Right renal pelvis (tissue), 4 donors: Measurements from ENCODE around the gene SIRPG. TPM values are rescaled to one million over a fixed set of nuclear protein-coding genes. Genes with fewer than 3 reads are reported as not detected.
"Not testable (repeated sequence)": the region's sequence is repeated elsewhere in the genome, so short reads cannot be mapped to it uniquely, and the experiment has no call there.

Experiments
- DNase-seq, 4 donors: peaks; one replicate each; pipeline ENCODE4 v3.0.0-alpha.2; 2013; ENCODE audit warnings: low read depth in 4 of 4, low spot score in 3 of 4, missing footprints in 1 of 4
- polyA plus RNA-seq, 4 donors: library from polyadenylated mRNA; unstranded; fragments of 120-200 nt; gene quantifications; one replicate each; pipeline ENCODE4 v1.2.1, GENCODE V29; 2013; ENCODE audit not compliant: insufficient read length in 4 of 4

Gene SIRPG
- polyA plus RNA-seq, 4 donors, result 0.16 TPM; not detected in 3

- no peak for DNase-seq
Observed at GRCh38 chr20:1672728-1673127, 15.1 kb upstream of the SIRPG start.

- no peak for DNase-seq
Observed at GRCh38 chr20:1671891-1672669, 14.5 kb upstream of the SIRPG start.

GRCh38 chr20:1669304-1669703 lies 11.7 kb upstream of the SIRPG start:
- DNase-seq, result no peak

DNA sequence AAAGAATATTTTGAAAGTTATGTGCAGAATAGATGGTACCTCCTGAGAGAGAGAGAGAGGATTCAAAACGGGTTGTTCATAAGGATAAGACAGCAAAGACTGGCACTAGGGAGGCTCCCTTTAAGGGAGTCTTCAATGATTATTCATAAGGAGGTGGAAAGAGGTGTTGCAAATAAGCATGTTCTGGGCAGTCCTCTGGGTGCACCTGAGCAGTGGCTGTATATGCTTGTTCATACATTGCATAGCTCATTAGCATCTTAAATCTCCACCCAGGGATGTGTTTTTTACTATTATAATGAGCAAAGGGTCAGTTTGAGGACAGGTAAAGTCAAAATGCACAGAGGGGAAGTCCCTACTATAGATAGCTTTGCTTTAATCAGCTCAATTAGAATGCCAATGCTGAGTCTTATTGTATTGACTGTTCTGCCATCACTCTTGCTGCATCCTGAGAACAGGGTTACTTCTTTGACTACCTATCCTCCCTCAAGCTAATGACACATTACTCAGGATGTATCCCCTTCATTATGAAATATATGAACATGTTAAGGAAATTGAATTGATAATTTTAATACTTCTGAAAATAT lies 10.0 kb upstream of the SIRPG start:
- no peak for DNase-seq

- no peak for DNase-seq
Observed at GRCh38 chr20:1666802-1667201, 9.2 kb upstream of the SIRPG start.

DNA sequence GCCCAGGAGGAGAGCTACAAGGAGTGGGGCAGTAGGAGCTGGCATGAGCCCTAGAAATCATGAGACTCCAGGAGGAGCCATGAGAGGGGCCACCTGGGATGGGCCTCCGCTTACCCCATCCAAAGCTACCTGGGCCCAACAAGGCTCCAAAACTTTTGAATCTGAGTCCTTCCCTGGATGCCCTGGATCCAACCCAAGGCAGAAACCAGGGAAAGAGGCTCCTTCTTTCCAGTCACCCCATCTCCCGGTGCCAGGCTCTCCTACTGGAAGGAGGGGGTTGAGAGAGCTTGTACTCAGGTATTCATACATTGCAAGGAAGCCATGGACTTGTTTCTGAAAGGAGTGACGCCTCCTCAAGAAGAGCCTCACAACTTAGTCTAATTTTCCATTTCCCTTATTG lies 7.8 kb upstream of the SIRPG start:
- no peak for DNase-seq

DNA sequence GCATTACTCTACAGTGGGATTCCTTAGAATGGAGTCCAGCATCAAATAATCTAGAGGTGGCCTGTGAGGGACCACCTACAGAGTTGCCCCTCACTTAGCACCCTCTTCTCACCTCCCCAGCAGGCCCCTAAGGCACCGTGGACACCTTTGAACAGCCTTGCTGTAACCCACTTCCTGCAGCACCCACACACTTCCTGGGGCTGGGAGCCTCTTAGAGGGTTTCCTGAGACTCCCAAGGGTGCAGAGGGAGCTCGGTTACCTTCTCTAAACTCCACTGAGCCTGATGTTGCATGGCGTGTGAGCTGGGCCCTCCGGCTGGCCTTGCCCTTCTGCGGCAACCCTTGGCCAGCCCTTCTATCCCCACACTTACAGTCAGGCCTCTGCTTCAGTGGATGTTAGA lies 7.3 kb upstream of the SIRPG start:
- no peak for DNase-seq

GRCh38 chr20:1663917-1664316 lies 6.3 kb upstream of the SIRPG start:
- no peak for DNase-seq

- DNase-seq, result no peak
Observed at GRCh38 chr20:1661542-1662299, 4.1 kb upstream of the SIRPG start.

GRCh38 chr20:1660246-1660645 lies 2.7 kb upstream of the SIRPG start:
- DNase-seq, result no peak

- no peak for DNase-seq
Observed at GRCh38 chr20:1656844-1657243, 735 bp downstream of the SIRPG start.

GRCh38 chr20:1654996-1655395 lies 2.6 kb downstream of the SIRPG start:
- DNase-seq, result no peak

GRCh38 chr20:1652960-1653359 lies 4.6 kb downstream of the SIRPG start:
- no peak for DNase-seq

- DNase-seq, result no peak
Observed at GRCh38 chr20:1652104-1652503, 5.5 kb downstream of the SIRPG start.

DNA sequence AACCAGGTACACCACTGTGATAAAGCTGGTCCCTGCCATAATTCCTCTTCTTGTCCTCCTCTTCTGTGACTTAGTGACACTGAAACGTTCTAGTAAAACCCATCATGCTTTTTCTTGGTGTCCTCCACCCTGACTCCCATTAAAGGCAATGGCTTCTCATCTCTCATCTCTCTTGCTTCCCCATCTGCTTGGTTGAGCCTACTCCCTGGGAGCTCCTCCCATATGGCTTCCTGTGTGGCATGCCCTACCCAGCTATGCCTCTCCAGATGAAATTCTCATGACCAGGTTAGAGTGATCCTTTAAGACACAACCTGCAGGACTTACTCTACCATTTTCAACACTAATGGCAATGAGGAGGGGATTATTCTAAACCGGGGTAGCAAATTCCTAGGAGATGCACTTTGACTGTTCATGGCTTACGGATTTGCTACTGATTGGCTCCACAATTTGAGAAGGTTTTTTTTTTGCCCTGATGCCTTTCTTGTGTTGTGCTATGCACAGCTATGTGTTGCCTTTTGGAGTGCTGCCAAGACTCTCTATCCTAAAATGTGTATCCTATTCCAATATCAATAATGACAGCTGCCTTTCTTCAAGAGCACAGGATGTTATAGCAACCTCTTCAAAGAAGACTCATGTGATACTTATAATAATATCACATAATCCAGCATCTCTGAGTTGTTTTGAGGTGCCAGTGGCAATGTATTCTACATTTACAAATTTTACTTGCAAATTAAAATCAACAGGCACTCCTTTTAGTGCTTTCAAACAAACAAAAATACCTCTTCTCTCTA lies 6.1 kb downstream of the SIRPG start:
- DNase-seq, result no peak

DNA sequence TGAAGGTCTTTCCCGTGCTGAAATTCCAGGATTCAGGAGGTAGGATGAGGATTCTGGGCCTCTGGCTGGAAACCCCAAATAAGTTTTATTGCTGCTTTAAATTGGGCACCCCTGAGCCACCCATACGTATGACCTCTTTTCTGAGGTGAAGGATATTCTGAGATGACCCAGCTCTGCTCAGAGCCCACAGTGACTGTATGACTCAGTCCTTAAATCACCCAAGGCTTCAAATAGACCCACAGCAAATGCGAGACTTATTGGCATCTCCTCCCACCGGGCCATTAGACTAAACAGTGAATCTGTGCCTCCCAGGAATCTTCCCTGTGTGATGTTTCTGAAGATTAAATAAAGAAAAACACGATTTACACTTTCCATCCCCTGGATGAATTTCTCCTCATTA lies 9.5 kb downstream of the SIRPG start:
- DNase-seq, result no peak

DNA sequence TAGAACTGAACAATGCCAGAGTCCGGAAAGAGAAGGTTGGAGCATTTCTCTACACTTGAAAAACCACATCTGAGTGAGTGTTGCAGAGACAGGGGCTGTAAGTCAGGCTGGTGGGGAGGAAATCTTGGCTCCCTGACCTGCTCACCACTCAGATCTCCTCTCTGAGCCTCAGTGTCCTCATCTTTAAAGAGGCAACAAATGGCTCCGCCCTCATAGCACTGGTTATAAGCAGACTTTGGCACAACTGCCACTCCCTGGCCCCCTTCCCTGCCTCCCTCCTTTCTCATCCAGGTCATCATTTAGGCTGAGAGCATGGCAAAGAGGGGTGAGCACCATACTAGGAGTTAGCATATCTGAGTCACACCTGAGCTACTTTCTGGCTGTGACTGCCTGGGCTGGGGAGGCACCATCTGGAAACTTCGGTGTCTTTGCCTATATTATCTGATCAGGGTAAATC lies 10.6 kb downstream of the SIRPG start:
- no peak for DNase-seq

DNA sequence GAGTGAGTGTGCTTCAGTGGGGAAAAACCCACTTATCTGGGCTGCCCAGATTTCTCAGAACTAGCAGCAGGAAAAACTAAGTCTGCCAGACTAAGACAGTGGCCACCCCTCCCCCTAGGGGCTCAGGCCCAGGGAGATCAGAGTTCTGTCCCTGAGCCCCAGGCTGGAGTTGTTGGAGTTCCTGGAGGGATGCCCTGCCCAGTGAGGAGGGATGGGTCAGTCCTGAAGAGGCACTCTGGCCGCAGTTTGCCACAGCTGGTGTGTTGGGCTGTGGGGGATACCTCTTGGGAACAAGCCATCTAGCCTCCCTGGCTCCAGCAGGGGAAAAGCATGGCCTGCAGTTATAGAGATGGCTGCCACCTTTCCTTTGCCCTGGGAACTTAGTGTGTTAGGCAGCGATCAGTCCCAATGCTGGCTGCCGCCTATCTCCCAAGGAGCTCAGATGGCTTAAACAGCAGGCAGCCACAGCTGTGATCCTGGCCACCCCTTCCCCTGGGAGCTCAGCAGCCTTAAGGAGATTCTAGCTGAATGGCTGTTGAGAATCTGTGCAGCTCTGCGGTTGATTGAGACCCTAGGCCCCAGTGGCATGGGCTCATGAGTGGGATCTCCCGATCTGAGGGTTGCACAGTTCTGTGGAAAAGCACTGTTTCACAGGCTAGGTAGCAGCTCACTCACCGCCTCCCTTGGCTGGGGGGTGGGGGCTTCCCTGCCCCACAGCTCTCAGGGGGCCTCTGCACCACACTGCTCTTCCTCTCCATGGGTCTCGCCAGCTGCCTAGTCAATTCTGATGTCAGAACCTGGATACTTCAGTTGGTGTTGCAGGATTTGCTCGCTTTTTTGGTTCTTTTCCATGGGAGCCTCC lies 13.2 kb downstream of the SIRPG start:
- no peak for DNase-seq

DNA sequence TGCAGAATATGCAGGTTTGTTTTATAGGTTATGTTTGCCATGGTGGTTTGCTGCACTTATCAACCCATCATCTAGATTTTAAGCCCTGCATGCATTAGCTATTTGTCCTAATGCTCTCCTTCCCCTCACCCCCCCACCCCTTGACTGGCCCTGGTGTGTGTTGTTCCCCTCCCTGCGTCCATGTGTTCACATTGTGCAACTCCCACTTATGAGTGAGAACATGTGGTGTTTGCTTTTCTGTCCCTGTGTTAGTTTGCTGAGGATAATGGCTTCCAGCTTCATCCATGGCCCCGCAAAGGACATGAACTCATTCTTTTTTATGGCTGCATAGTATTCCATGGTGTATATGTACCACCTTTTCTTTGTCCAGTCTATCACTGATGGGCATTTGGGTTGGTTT lies 18.9 kb downstream of the SIRPG start:
- not testable (repeated sequence) for DNase-seq

DNA sequence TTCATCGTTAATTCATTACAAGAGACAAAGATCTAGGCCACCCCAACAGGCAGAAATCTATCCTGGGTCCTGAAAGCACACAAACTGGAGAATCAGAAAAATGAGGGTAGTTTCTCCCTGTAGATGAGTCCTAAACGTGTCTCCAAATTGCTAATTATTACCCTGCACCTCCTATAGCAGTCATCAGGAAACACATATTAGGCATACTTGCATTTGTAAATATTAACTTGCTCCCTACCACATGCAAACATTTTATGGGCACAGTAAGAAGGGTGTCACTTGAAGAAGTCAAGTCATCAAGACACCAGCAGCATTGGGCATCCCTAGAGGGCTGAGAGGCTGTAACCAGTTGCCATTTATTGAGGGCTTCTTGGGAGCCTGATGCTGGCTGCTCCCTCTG lies 19.8 kb downstream of the SIRPG start:
- no peak for DNase-seq
